Suprapubic skin (tissue), 4 donors: Measurements from ENCODE around the gene SPATC1L. TPM values are rescaled to one million over a fixed set of nuclear protein-coding genes. Genes with fewer than 3 reads are reported as not detected.

ENCODE experiments used
- DNase-seq, 2 donors: peaks; one replicate each; pipeline ENCODE4 v3.0.0-alpha.2; 2019; ENCODE audit warnings: low spot score in 2 of 2
- H3K27ac ChIP-seq: fragments of 200-600 bp; sonication (generic); one replicate; pipeline ENCODE4 v1.5.1; 2019
- H3K27me3 ChIP-seq: fragments of 200-600 bp; sonication (generic); one replicate; pipeline ENCODE4 v1.5.1; 2019
- H3K36me3 ChIP-seq: fragments of 200-600 bp; sonication (generic); one replicate; pipeline ENCODE4 v1.5.1; 2019
- H3K4me1 ChIP-seq: fragments of 200-600 bp; sonication (generic); one replicate; pipeline ENCODE4 v1.5.1; 2019
- H3K4me3 ChIP-seq: fragments of 200-600 bp; sonication (generic); one replicate; pipeline ENCODE4 v1.5.1; 2019; ENCODE audit warnings: mild to moderate bottlenecking
- H3K9me3 ChIP-seq: fragments of 200-600 bp; sonication (generic); one replicate; pipeline ENCODE4 v1.5.1; 2019
- CTCF ChIP-seq, 2 donors: fragments of 200-600 bp in 1 of 2; fragments of 450-650 bp in 1 of 2; sonication (generic) in 1 of 2; IDR thresholded peaks; one replicate each; pipeline ENCODE4 v1.5.1; 2016 to 2019; ENCODE audit warnings: antibody characterized with exemption in 2 of 2, mild to moderate bottlenecking in 1 of 2, moderate library complexity in 1 of 2
- EP300 ChIP-seq: sonication (generic); formaldehyde crosslinking; IDR thresholded peaks from one replicate; pipeline ENCODE4 v1.6.1; 2017; ENCODE audit warnings: antibody characterized with exemption
- POLR2A ChIP-seq, 2 donors: fragments of 450-650 bp; IDR thresholded peaks; one replicate each; pipeline ENCODE4 v1.6.1; 2017; ENCODE audit warnings: antibody characterized with exemption in 2 of 2, mild to moderate bottlenecking in 2 of 2, moderate library complexity in 2 of 2
- POLR2AphosphoS5 ChIP-seq, 3 donors: sonication (generic); formaldehyde crosslinking; IDR thresholded peaks; one replicate each; pipeline ENCODE4 v1.6.1; 2017; ENCODE audit warnings: antibody characterized with exemption in 3 of 3
- WGBS: methylation state at CpG from one replicate; pipeline ENCODE4 v1.1.5; 2018; 5-methylcytosine and 5-hydroxymethylcytosine counted together
- total RNA-seq, 4 donors: library from RNA; depleted of rRNA; stranded (reverse); fragments of >200 nt; gene quantifications; one replicate each; pipeline ENCODE4 v1.1.0, GENCODE V29; 2016

The SPATC1L gene
- 10 to 100 TPM in 2 of 4 donors, 1 to 10 TPM in 2; 2.5 to 15.0 (median 6.9) TPM for total RNA-seq

DNA sequence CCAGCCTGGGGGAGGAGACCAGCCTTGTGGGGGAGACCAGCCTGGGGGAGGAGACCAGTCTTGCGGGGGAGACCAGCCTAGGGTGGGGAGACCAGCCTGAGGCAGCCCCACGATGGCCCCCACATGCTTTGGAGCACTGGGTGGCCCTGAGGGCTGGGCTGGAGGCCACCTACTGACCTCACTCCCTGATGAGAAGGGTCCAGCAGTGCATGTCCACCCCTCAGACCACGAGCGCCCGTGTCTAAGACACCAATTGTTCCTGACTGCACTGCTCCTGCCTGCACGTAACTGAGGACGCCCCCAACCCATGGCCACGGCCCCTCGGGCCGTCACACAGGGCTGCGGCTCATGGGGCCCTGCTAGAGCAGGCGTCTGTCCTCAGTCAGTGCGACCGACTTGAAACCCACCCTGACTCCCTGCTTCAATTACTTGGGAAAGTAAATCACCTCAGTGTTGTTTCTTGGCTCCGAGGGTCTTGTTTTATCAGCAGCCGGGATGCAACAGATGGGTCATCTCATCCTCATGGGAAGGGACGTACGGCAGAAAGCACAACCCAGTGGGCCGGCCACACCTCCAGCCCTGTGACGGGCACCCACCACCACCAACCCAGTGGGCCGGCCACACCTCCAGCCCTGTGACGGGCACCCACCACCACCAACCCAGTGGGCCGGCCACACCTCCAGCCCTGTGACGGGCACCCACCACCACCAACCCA lies at the start of gene SPATC1L:
TSS of gene SPATC1L (minus strand) at position 550 of the 715 bp plus-strand sequence. CDS start 1,643 bp downstream, outside the sequence.
- 0% methylated on average over 3 of the region's 24 CpGs for WGBS
- Histone ChIP-seq H3K9me3 (no peaks in the 10 kb centered on the region), H3K4me1 (peaks cover 27% of the 10 kb centered on the region), H3K4me3 (peak within 1 kb of the TSS; percentile 44), H3K27ac (peak within 1 kb of the TSS; percentile 63), H3K36me3 (no peaks in the 10 kb centered on the region), H3K27me3 (no peaks in the 10 kb centered on the region)
- no peak for TF ChIP-seq EP300
- TF ChIP-seq CTCF (IDR thresholded peaks at IDR 0.05), result no peak
- no peak for TF ChIP-seq POLR2AphosphoS5 (IDR thresholded peaks at IDR 0.05)
- TF ChIP-seq POLR2A (IDR thresholded peaks at IDR 0.05), result no peak
- DNase-seq, result peak; percentile 72 to 86

GRCh38 chr21:46229923-46230260 lies 45.6 kb upstream of the SPATC1L start:
- WGBS, result 90% methylated on average over 6 of the region's 6 CpGs
- no peak for DNase-seq
- Histone ChIP-seq H3K4me1 (peaks cover 39% of the 10 kb centered on the region), H3K27ac (no peak overlapping the region), H3K27me3 (no peaks in the 10 kb centered on the region), H3K9me3 (no peaks in the 10 kb centered on the region), H3K36me3 (peaks cover 21% of the 10 kb centered on the region), H3K4me3 (peak overlapping the region; percentile 62)
- TF ChIP-seq EP300, result no peak
- no peak for TF ChIP-seq CTCF (IDR thresholded peaks at IDR 0.05)
- TF ChIP-seq POLR2AphosphoS5 (IDR thresholded peaks at IDR 0.05), result no peak
- TF ChIP-seq POLR2A (IDR thresholded peaks at IDR 0.05), result no peak

- H3K4me3 ChIP-seq, result peak overlapping the region; percentile 62
- H3K27me3 ChIP-seq, result no peaks in the 10 kb centered on the region
- TF ChIP-seq POLR2A (IDR thresholded peaks at IDR 0.05), result no peak
- TF ChIP-seq EP300, result no peak
- peak in 1 of 2 donors; percentile 81 for TF ChIP-seq CTCF (IDR thresholded peaks at IDR 0.05)
- no peak for TF ChIP-seq POLR2AphosphoS5 (IDR thresholded peaks at IDR 0.05)
- 16% methylated on average over 16 of the region's 72 CpGs for WGBS
- peak in 1 of 2 donors; percentile 85 for DNase-seq
- H3K4me1 ChIP-seq, result peaks cover 44% of the 10 kb centered on the region
- H3K9me3 ChIP-seq, result no peaks in the 10 kb centered on the region
- peaks cover 16% of the 10 kb centered on the region for H3K36me3 ChIP-seq
- H3K27ac ChIP-seq, result peak overlapping the region; percentile 66
Measured at GRCh38 chr21:46229133-46229922, 45.1 kb upstream of the SPATC1L start.

DNA sequence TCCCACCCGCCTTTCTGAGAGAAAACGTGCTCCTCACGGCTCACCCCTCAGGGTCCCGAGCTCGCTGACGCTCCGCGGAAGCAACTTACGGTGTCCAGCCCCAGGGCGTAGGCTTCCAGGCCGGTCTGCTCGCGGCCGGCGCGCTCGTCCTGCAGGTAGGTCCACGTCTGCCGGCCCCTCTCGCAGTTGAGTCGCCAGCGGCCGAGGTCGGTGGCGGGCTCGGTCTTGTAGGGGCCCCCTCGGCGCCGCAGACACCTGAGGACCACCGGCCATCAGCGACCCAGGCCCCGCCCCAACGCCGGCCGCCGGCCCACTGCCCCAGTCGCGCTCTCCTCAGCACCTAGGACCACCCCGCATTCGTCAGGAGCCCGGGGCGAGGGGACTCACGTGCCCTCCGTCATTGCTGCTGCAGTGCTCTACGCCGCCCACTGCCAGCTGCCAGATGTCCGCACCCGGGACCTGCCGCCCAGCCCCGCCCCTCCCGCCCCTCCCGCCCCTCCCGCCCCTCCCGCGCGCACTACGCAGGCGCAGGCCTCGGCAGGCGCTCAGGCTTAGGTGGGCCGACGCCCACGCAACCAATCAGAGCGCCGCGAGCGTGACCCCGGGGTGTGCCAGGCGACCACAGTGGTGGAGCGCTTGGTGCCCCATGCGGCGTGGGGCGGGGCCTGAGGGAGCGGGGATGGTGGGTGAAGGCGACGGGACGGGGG lies 44.2 kb upstream of the SPATC1L start, which contains the start of gene LSS:
TSS of gene LSS (minus strand) at position 430 of the 707 bp plus-strand sequence. CDS start at position 401, 29 bp downstream.
- H3K4me1 ChIP-seq, result peaks cover 44% of the 10 kb centered on the region
- TF ChIP-seq EP300 (no peak), POLR2AphosphoS5 (IDR thresholded peaks at IDR 0.05) (no peak), CTCF (IDR thresholded peaks at IDR 0.05) (no peak), POLR2A (IDR thresholded peaks at IDR 0.05) (no peak)
- H3K9me3 ChIP-seq, result no peaks in the 10 kb centered on the region
- no peaks in the 10 kb centered on the region for H3K27me3 ChIP-seq
- WGBS, result 0% methylated on average over 7 of the region's 77 CpGs
- H3K27ac ChIP-seq, result peak within 1 kb of the TSS; percentile 82
- DNase-seq, result peak; percentile 98 to 99
- peak within 1 kb of the TSS; percentile 62 for H3K4me3 ChIP-seq
- peaks cover 7% of the 10 kb centered on the region for H3K36me3 ChIP-seq
